Measurements from ENCODE around the gene MYOG.

The MYOG gene

DNA sequence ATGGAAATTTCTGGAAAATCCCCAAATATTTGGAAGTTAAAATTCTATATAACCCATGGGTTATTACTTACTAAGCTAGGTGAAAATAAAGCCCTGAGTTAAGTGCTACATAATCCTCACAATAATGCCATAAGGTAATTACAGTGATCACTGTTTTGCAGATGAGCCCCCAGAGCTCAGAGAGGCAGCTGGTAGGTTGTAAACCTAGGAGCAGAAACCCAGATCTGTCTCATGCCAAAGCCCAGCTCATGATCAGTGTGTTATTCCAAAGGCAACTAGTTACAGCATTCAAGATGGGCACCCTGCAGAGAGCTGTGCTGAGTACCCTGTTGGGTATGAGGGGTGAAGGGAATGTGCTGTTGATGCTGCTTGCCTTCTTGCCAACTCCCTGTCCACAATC is 10.8 kb upstream of the MYOG start:
- Histone ChIP-seq H3K9me3 (peaks cover 3% of the 10 kb centered on the region), H3K36me3 (no peaks in the 10 kb centered on the region), H3K4me3 (ENCODE audit: low read depth in 1 of 2, low read length in 1 of 2) (no peak overlapping the region), H3K4me1 (ENCODE audit: control insufficient read depth in 1 of 2, insufficient read depth in 1 of 2, low read depth in 1 of 2, low read length in 1 of 2) (peaks cover 17 to 21% of the 10 kb centered on the region in 2 experiments), H3K27ac (no peak overlapping the region), H3K27me3 (no peaks in the 10 kb centered on the region)
- TF ChIP-seq, protein P1, sequence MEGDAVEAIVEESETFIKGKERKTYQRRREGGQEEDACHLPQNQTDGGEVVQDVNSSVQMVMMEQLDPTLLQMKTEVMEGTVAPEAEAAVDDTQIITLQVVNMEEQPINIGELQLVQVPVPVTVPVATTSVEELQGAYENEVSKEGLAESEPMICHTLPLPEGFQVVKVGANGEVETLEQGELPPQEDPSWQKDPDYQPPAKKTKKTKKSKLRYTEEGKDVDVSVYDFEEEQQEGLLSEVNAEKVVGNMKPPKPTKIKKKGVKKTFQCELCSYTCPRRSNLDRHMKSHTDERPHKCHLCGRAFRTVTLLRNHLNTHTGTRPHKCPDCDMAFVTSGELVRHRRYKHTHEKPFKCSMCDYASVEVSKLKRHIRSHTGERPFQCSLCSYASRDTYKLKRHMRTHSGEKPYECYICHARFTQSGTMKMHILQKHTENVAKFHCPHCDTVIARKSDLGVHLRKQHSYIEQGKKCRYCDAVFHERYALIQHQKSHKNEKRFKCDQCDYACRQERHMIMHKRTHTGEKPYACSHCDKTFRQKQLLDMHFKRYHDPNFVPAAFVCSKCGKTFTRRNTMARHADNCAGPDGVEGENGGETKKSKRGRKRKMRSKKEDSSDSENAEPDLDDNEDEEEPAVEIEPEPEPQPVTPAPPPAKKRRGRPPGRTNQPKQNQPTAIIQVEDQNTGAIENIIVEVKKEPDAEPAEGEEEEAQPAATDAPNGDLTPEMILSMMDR (IDR thresholded peaks at IDR 0.05): no peak

DNA sequence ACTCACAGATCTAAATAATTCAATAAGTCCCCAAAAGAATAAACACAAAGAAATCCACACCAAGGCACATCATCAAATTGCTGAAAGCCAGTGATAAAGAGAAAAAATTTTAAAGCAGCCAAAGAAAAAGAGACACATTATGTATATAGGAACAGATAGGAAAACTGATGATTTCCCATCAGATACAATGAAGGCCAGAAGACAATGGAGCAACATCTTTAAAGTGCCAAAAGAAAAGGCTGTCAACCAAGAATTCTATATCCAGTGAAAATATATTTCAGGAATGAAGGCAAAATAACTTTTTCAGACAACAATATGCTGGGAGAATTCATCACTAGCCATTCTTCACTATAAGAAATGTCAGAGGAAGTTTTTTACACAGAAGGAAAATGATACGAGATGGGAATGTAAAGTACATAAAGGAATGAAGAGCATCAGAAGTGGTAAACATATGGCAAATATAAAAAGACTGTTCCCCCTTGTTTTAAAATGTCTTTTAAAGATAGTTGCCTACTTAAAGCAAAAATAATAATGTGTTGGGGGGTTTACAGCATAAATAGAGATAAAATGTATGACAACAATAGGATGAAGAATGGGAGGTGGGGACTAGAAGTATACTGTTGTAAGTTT is 9.4 kb upstream of the MYOG start:
- Histone ChIP-seq H3K27ac (no peak overlapping the region), H3K4me3 (ENCODE audit: low read depth in 1 of 2, low read length in 1 of 2) (no peak overlapping the region), H3K9me3 (peaks cover 3% of the 10 kb centered on the region), H3K27me3 (no peaks in the 10 kb centered on the region), H3K4me1 (ENCODE audit: control insufficient read depth in 1 of 2, insufficient read depth in 1 of 2, low read depth in 1 of 2, low read length in 1 of 2) (peaks cover 6 to 7% of the 10 kb centered on the region in 2 experiments), H3K36me3 (no peaks in the 10 kb centered on the region)
- TF ChIP-seq, protein P1 (IDR thresholded peaks at IDR 0.05): no peak

DNA sequence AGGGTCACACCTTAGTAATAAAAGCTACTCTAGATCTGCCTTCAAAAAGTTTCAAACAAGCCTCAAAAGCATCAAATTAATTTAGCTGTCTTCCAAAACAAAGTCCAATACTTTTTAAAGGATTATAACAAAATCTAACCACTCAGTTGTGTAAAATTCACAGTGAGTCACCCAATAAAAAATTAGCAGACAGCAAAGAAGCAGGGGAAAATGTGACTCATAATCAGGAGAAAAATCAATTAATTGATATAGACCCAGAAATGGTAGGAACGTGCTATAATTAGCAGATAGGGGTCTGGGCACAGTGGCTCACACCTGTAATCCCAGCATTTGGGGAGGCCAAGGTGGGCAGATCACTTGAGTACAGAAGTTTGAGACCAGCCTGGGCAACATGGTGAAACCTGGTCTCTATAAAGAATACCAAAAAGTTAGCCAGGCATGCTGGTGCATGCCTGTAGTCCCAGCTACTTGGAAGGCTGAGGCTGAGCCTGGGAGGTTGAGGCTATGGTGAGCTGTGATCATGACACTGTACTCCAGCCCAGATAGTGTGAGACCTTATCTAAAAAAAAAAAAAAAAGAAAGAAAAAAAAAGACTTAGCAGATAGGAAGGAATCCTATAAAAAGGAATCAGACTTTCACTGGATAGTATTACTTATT is 8.1 kb upstream of the MYOG start:
- H3K27me3 ChIP-seq: no peaks in the 10 kb centered on the region
- H3K4me3 ChIP-seq (ENCODE audit: low read depth in 1 of 2, low read length in 1 of 2): no peak overlapping the region
- no peaks in the 10 kb centered on the region for H3K36me3 ChIP-seq

DNA sequence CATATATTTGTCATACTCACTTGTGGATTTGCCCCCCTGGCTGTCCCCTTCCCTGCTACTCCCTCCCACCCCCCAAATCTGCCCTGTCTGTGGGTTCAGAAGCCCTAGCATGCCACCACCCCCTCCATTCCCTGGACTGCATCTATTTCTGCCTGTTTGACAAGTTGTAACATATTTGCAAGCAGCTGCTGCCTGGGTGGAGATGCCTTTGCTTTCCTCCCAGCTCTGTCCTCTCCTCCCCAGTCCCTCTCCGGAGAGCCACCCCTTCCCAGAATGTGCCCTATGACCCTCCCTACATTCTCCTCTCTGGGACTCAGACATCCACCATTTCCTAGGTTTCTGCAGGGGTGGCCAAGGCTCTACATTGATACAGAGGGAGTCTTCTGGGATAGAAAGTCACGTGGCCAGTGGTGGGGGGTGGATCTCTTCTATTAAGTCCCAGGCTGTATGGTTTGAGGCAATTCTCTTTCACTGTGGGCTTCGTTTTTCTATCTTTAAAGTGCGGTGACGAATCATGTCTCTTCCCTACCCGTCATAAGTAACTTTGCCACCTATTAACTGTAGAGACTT is 6.0 kb upstream of the MYOG start:
- Histone ChIP-seq H3K27me3 (no peaks in the 10 kb centered on the region), H3K4me1 (ENCODE audit: control insufficient read depth in 1 of 2, insufficient read depth in 1 of 2, low read depth in 1 of 2, low read length in 1 of 2) (no peaks in the 10 kb centered on the region), H3K36me3 (no peaks in the 10 kb centered on the region), H3K4me3 (ENCODE audit: low read depth in 1 of 2, low read length in 1 of 2) (no peak overlapping the region), H3K9me3 (peaks cover 3% of the 10 kb centered on the region), H3K27ac (no peak overlapping the region)
- TF ChIP-seq, protein P1 (IDR thresholded peaks at IDR 0.05): no peak

More for the DNA sequence above, 8.1 kb upstream of the MYOG start:
- TF ChIP-seq, protein P1 (IDR thresholded peaks at IDR 0.05): no peak
- Histone ChIP-seq H3K27ac (no peak overlapping the region), H3K4me1 (ENCODE audit: control insufficient read depth in 1 of 2, insufficient read depth in 1 of 2, low read depth in 1 of 2, low read length in 1 of 2) (no peaks in the 10 kb centered on the region), H3K9me3 (peaks cover 3% of the 10 kb centered on the region)

DNA sequence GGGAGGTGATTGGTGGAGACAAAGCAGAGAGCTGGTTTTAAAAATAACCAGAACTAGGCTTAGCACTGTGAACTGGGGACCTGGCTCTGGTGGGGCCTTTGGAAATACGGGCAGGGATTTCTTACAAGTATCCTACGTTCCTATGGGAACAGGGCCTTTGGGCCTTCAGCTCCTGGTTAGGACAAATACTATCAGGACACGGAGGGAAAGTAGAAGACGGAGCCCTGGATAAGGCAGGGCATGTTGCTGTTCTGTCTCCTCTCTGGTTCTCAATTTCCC is 5.3 kb upstream of the MYOG start:
- Histone ChIP-seq H3K4me3 (ENCODE audit: low read depth in 1 of 2, low read length in 1 of 2) (no peak overlapping the region), H3K27ac (no peak overlapping the region), H3K36me3 (no peaks in the 10 kb centered on the region), H3K4me1 (ENCODE audit: control insufficient read depth in 1 of 2, insufficient read depth in 1 of 2, low read depth in 1 of 2, low read length in 1 of 2) (no peaks in the 10 kb centered on the region), H3K9me3 (peaks cover 3% of the 10 kb centered on the region), H3K27me3 (no peaks in the 10 kb centered on the region)
- TF ChIP-seq, protein P1 (IDR thresholded peaks at IDR 0.05): no peak
